ENCODE results near the gene GPR3.
"Not testable (repeated sequence)": the region's sequence is repeated elsewhere in the genome, so short reads cannot be mapped to it uniquely, and the experiment has no call there.

GPR3 gene

DNA sequence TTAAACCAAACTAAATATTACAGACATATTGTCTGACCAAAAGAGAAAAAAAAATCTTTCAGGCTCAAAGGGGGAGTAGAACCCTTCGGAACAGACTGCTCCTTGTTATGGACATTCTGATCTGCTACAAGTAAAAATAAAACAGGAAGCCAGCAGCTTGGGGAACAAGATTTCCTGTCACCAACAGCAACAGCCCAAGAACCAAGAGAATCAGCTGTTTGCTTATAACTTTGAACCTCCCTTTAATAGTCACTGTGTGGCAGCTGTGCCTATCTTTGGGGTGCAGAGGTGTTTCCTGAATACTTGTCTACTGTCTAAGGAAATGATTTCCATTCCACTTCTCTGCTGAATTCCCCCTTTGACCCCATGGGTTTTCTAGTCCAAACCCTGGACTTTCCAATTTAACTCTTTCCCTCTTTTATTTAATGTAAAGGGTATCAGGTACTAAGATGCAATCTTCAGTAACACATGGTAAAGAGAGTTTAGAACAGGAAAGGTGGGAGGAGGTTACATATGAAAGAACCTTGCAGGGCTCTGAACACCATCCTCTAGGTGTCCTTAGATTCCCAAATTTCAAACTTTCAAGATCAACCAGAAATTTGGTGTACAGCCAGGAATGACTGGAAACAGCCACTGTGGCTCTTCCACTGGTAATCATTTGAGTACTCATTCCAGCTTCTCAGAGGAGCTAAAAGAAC, 38.6 kb downstream of the GPR3 start:
- peak; percentile 20 for DNase-seq (ENCODE audit: low read depth)
- TF ChIP-seq, protein P1, sequence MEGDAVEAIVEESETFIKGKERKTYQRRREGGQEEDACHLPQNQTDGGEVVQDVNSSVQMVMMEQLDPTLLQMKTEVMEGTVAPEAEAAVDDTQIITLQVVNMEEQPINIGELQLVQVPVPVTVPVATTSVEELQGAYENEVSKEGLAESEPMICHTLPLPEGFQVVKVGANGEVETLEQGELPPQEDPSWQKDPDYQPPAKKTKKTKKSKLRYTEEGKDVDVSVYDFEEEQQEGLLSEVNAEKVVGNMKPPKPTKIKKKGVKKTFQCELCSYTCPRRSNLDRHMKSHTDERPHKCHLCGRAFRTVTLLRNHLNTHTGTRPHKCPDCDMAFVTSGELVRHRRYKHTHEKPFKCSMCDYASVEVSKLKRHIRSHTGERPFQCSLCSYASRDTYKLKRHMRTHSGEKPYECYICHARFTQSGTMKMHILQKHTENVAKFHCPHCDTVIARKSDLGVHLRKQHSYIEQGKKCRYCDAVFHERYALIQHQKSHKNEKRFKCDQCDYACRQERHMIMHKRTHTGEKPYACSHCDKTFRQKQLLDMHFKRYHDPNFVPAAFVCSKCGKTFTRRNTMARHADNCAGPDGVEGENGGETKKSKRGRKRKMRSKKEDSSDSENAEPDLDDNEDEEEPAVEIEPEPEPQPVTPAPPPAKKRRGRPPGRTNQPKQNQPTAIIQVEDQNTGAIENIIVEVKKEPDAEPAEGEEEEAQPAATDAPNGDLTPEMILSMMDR (conservative IDR thresholded peaks at IDR 0.05; ENCODE audit: low read length) = no peak
- H3K4me3 ChIP-seq (ENCODE audit: low read length) = no peak overlapping the region

DNA sequence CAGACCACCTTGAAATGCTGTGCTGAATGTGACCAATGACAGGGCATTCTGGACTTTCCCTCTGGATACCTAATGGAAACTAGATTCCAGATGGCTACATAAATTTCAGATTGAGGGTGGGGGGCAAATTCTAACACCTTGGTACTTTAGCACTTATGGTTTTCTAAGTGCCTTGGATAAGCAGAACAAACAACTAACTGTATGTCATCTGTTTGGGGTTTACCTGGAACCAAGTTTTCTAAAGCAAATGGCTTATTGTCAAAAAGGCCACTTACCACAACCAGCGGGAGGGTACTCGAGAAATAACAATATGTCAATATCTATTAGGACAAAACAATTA, 39.1 kb downstream of the GPR3 start:
- DNase-seq (ENCODE audit: low read depth) = no peak
- H3K4me3 ChIP-seq (ENCODE audit: low read length) = no peak overlapping the region
- TF ChIP-seq, protein P1 (conservative IDR thresholded peaks at IDR 0.05; ENCODE audit: low read length) = no peak

DNA sequence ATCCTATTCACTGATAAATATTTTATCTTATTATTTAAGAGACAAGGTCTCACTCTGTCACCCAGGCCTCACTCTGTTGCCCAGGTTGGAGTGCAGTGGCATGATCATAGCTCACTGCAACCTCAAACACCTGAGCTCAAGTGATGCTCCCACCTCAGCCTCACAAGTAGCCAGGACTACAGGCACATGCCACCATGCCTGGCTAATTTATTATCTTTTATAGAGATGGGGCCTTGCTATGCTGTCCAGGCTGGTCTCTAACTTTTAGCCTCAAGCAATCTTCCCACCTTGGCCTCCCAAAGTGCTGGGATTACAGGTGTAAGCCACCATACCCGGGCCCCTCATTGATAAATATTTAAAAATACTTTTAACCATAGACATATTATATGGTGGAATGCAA, 40.3 kb downstream of the GPR3 start:
- DNase-seq (ENCODE audit: low read depth); H3K4me3 ChIP-seq (ENCODE audit: low read length): not testable (repeated sequence)

DNA sequence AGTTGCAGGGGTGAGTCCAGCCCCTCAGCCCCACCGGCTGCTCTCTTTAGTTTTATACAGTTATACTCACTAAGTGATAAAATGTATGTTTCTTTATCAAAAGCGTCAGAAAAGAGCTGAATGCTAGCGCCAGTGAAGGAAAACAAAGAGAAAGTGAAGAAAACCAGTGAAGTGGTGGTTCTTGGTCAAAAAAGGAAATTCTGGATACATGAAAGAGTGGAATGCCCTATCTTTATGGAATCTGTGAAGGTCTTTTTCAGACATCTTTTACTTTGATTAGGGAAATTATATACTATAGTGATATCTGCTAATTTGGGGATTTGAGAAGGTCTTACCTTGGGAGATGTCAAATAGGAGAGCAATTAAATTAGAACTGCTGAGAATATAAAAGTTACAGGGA, 41.3 kb downstream of the GPR3 start:
- H3K4me3 ChIP-seq (ENCODE audit: low read length) = no peak overlapping the region
- no peak for DNase-seq (ENCODE audit: low read depth)
- TF ChIP-seq, protein P1 (conservative IDR thresholded peaks at IDR 0.05; ENCODE audit: low read length) = no peak

DNA sequence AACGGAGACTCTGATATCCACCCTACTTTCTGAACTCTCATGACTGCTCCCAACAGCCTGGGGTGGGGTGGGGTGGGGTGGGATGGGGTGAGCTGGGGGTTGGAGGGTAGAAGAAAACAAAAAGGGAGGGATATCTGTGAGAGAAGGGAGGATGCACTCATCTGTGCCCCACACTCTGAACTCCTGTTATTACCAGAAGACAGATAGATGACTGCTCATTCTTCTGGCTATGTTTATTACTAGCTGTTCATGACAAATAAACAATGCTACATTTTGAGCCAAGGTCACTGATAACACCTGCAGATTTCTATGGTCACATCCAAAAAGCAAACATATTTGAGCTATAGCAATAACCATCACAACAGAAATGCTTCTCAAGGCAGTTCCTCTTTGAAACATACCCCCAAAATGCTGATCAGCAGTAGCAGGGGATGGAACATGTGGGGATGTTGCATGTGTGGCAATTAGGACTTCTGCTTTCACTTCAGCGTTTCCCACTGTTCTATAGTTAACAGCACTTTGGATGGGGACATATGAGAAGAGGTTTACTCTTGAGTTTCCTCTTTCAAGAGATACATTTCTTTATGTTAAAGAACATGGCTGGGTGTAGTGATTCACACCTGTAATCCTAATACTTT, 43.3 kb downstream of the GPR3 start:
- no peak for DNase-seq (ENCODE audit: low read depth)
- TF ChIP-seq, protein P1 (conservative IDR thresholded peaks at IDR 0.05; ENCODE audit: low read length) = no peak
- no peak overlapping the region for H3K4me3 ChIP-seq (ENCODE audit: low read length)

DNA sequence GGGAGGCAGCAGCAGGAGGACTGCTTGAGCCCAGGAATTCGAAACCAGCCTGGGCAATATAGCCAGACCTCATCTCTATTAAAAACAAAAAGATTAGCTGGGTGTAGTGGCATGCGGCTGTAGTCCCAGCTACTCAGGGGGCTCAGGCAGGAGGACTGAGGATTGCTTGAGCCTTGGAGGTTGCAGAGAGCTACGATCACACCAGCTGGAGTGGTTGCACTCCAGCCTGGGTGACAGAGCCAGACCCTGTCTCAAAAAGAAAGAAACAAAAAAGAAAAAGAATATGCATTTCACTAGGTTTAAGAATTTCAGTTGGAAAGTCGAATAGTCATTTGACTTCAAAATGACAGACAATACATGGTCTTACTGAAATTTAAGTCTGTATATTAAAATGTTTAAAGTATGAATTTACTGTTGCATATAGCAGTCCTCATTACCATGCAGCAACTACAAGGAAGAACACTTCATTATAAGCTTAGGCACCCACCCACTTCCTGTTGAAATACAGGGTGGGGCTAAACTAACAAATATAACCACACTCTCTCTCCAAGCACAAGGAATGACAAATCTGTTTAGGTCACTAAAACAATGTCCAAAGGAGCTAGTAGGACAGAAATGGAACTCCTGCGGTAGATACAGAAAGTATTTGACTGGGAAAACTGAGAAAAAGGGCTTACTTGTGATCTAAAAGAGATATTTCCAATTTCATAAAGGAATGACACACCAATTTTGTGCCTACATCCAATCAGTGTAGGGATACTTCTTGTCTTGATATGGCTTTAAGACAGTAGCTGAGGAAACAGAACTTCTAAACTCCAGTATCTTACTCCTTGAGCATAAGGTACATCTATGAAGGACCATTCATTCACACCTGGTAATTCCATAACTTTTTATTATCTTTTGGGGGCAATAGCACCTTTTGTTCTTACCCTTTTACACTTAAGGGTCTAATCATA, 44.1 kb downstream of the GPR3 start:
- DNase-seq (ENCODE audit: low read depth) = peak; percentile 66
- TF ChIP-seq, protein P1 (conservative IDR thresholded peaks at IDR 0.05; ENCODE audit: low read length) = no peak

DNA sequence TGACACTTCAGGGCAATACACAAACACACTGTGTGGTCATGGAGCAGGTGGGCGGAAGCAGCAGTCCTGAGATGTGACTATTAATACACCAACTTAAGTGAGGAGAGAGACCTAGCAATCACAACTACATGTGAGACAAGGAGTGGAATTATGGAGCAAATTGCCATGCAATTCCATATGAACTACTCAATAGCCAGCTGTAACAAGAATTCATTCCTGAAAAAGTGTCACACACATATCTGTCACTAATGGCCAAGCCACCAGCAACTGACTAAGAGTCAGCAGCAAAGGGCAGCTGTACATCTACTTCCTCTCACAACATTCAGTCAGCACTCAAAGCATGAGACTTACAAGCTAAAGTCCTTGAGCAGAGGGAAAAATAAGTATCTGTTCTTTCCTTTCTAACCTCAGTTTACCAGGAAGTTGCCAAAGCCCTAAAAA, 46.2 kb downstream of the GPR3 start:
- peak; percentile 9 for DNase-seq (ENCODE audit: low read depth)
- TF ChIP-seq, protein P1 (conservative IDR thresholded peaks at IDR 0.05; ENCODE audit: low read length) = no peak
- no peak overlapping the region for H3K4me3 ChIP-seq (ENCODE audit: low read length)

More for the DNA sequence above, 44.1 kb downstream of the GPR3 start:
- no peak overlapping the region for H3K4me3 ChIP-seq (ENCODE audit: low read length)
